GM19395 (cell line): ENCODE data around the gene MAP3K9.
"Not testable (repeated sequence)": the region's sequence is repeated elsewhere in the genome, so short reads cannot be mapped to it uniquely, and the experiment has no call there.

Source experiments
- ATAC-seq: cut with Tn5 transposase; IDR thresholded peaks from one replicate; pipeline ENCODE4 v1.9.1; 2021; ENCODE audit warnings: mild to moderate bottlenecking, moderate library complexity; ENCODE audit not compliant: unreplicated experiment

The MAP3K9 gene

GRCh38 chr14:70726651-70727375, 82.5 kb downstream of the MAP3K9 start:
- no peak for ATAC-seq

GRCh38 chr14:70724944-70725343, 84.4 kb downstream of the MAP3K9 start:
- ATAC-seq = no peak

GRCh38 chr14:70724110-70724509, 85.2 kb downstream of the MAP3K9 start:
- ATAC-seq = no peak

GRCh38 chr14:70723276-70723675, 86.0 kb downstream of the MAP3K9 start:
- no peak for ATAC-seq

- ATAC-seq = no peak
Observed at GRCh38 chr14:70722418-70722817, 86.9 kb downstream of the MAP3K9 start.

- ATAC-seq = no peak
Observed at GRCh38 chr14:70721542-70721941, 87.8 kb downstream of the MAP3K9 start.

- no peak for ATAC-seq
Observed at GRCh38 chr14:70718383-70719118, 90.8 kb downstream of the MAP3K9 start.

- no peak for ATAC-seq
Observed at GRCh38 chr14:70716958-70717357, 92.4 kb downstream of the MAP3K9 start.

GRCh38 chr14:70716483-70716882, 92.8 kb downstream of the MAP3K9 start:
- ATAC-seq = no peak

GRCh38 chr14:70714055-70714550, 95.2 kb downstream of the MAP3K9 start:
- ATAC-seq = no peak

- ATAC-seq = no peak
Observed at GRCh38 chr14:70713511-70713916, 95.8 kb downstream of the MAP3K9 start.

GRCh38 chr14:70713096-70713495, 96.2 kb downstream of the MAP3K9 start:
- no peak for ATAC-seq

GRCh38 chr14:70711451-70711850, 97.9 kb downstream of the MAP3K9 start:
- ATAC-seq = no peak

GRCh38 chr14:70709726-70710382, 99.5 kb downstream of the MAP3K9 start:
- no peak for ATAC-seq

- no peak for ATAC-seq
Observed at GRCh38 chr14:70708717-70709570, 100.4 kb downstream of the MAP3K9 start.

- ATAC-seq = peak; percentile 86
Observed at GRCh38 chr14:70707138-70708038, 101.9 kb downstream of the MAP3K9 start.

GRCh38 chr14:70706177-70706576, 103.1 kb downstream of the MAP3K9 start:
- ATAC-seq = no peak

GRCh38 chr14:70704960-70705359, 104.4 kb downstream of the MAP3K9 start:
- ATAC-seq = no peak

GRCh38 chr14:70703621-70704168, 105.6 kb downstream of the MAP3K9 start:
- ATAC-seq = not testable (repeated sequence)
